ENCODE results near the gene LRP3.

- TF ChIP-seq CTCF (IDR thresholded peaks at IDR 0.05) = no peak
- TF ChIP-seq ZFX (IDR thresholded peaks at IDR 0.05; ENCODE audit: borderline replicate concordance) = no peak
These were observed 26.6 kb downstream of the LRP3 start for GRCh38 chr19:33220735-33221134.

Measured in 22Rv1 (cell line).